H1 (cell line): Measurements from ENCODE around the gene SLC22A31. TPM values are rescaled to one million over a fixed set of nuclear protein-coding genes. Genes with fewer than 3 reads are reported as not detected.

Experiments used
- CTCF ChIA-PET: fragments of 300-600 bp; sonication (Branson Sonifier 250); formaldehyde crosslinking; loops from one replicate; lab custom pipeline; 2021; ENCODE audit not compliant: partially characterized antibody; lab: Charles Lee
- POLR2A ChIA-PET: fragments of 300-600 bp; sonication (Branson Sonifier 250); formaldehyde crosslinking; loops from one replicate; lab custom pipeline; 2021; ENCODE audit warnings: inconsistent platforms; ENCODE audit not compliant: partially characterized antibody; lab: Charles Lee
- DNase-seq, 2 experiments: peaks; one replicate each; pipeline versions ENCODE4 v3.0.0 to v3.0.0-alpha.2; 2010 to 2022; ENCODE audit warnings: low spot score in 2 of 2, low read depth in 1 of 2, mixed read lengths in 1 of 2
- FAIRE-seq: peaks from 2 replicates; lab custom pipeline; 2011; peaks lifted over from hg19 to GRCh38; lab: Jason Lieb, UNC
- H2AFZ ChIP-seq: 2 replicates; pipeline ENCODE4 v1.8.1; 2012; ENCODE audit warnings: low read length, inconsistent platforms
- H2AK5ac ChIP-seq: 2 replicates; pipeline ENCODE4 v1.6.1; 2013; ENCODE audit warnings: low read depth, low read length
- H2BK120ac ChIP-seq: replicated peaks from 2 replicates; pipeline ENCODE3; 2013; ENCODE audit warnings: low read depth, low read length, inconsistent platforms
- H2BK12ac ChIP-seq: 2 replicates; pipeline ENCODE4 v1.6.1; 2013; ENCODE audit warnings: low read depth, low read length
- H2BK15ac ChIP-seq: 2 replicates; pipeline ENCODE4 v1.6.1; 2013; ENCODE audit warnings: low read length
- H2BK20ac ChIP-seq: 2 replicates; pipeline ENCODE4 v1.6.1; 2013; ENCODE audit warnings: low read length
- H2BK5ac ChIP-seq: 2 replicates; pipeline ENCODE4 v1.6.1; 2013; ENCODE audit warnings: low read depth, low read length
- H3K14ac ChIP-seq: 2 replicates; pipeline ENCODE4 v1.6.1; 2013; ENCODE audit warnings: inconsistent platforms; ENCODE audit not compliant: insufficient read length
- H3K18ac ChIP-seq: 2 replicates; pipeline ENCODE4 v1.6.1; 2013; ENCODE audit warnings: low read length; ENCODE audit errors: extremely low read depth
- H3K23ac ChIP-seq: 2 replicates; pipeline ENCODE4 v1.6.1; 2013; ENCODE audit warnings: inconsistent platforms; ENCODE audit not compliant: insufficient read length
- H3K23me2 ChIP-seq: 2 replicates; pipeline ENCODE4 v1.6.1; 2013; ENCODE audit warnings: low read depth, low read length
- H3K27ac ChIP-seq: 2 replicates; pipeline ENCODE4 v1.6.1; 2011; ENCODE audit warnings: low read depth, low read length, inconsistent platforms
- H3K27me3 ChIP-seq, 4 experiments: replicated peaks in 1 of 4; 1 replicate in 1 of 4; 2 replicates in 3 of 4; pipeline versions ENCODE4 v1.6.1 to v1.8.1; 2011 to 2013; ENCODE audit warnings: low read length in 3 of 4, mild to moderate bottlenecking in 3 of 4, inconsistent platforms in 2 of 4, mixed read lengths in 2 of 4, moderate library complexity in 1 of 4; ENCODE audit not compliant: control insufficient read depth in 3 of 4, insufficient read depth in 3 of 4; ENCODE audit errors: extremely low read depth in 1 of 4
- H3K36me3 ChIP-seq, 4 experiments: 2 replicates each; pipeline versions ENCODE4 v1.6.1 to v1.8.1; 2011 to 2013; ENCODE audit warnings: mild to moderate bottlenecking in 4 of 4, low read length in 3 of 4, moderate library complexity in 2 of 4, control low read depth in 1 of 4, inconsistent platforms in 1 of 4; ENCODE audit not compliant: insufficient read depth in 4 of 4, control insufficient read depth in 2 of 4
- H3K4ac ChIP-seq: replicated peaks from 2 replicates; pipeline ENCODE3; 2013; ENCODE audit warnings: low read length, low read depth, mixed read lengths, inconsistent platforms; ENCODE audit not compliant: insufficient read length
- H3K4me1 ChIP-seq, 4 experiments: replicated peaks in 1 of 4; 1 replicate in 1 of 4; 2 replicates in 3 of 4; pipeline versions ENCODE4 v1.6.1 to v1.8.1; 2011 to 2013; ENCODE audit warnings: low read length in 3 of 4, inconsistent platforms in 2 of 4, mixed read lengths in 1 of 4; ENCODE audit not compliant: insufficient read depth in 4 of 4, control insufficient read depth in 3 of 4
- H3K4me2 ChIP-seq, 2 experiments: 2 replicates each; pipeline versions ENCODE4 v1.6.1 to v1.8.1; 2011 to 2013; ENCODE audit warnings: low read depth in 2 of 2, low read length in 2 of 2, control low read depth in 1 of 2, inconsistent platforms in 1 of 2, mild to moderate bottlenecking in 1 of 2; ENCODE audit not compliant: insufficient read depth in 1 of 2
- H3K4me3 ChIP-seq, 4 experiments: fragments of 200-600, 300-600 bp in 1 of 4; sonication (generic), shearing (Covaris generic), sonication (Bioruptor Twin) in 1 of 4; 2 replicates each; pipeline versions ENCODE4 v1.5.1 to v1.8.1; 2011 to 2016; ENCODE audit warnings: low read length in 4 of 4, low read depth in 3 of 4, control low read depth in 2 of 4, inconsistent platforms in 2 of 4, mild to moderate bottlenecking in 2 of 4, mixed read lengths in 1 of 4, moderate library complexity in 1 of 4; ENCODE audit not compliant: insufficient read depth in 2 of 4; ENCODE audit errors: extremely low read depth in 1 of 4
- H3K56ac ChIP-seq: replicated peaks from 2 replicates; pipeline ENCODE3; 2013; ENCODE audit warnings: low read depth, mild to moderate bottlenecking, mixed read lengths, low read length, inconsistent platforms; ENCODE audit not compliant: insufficient read length
- H3K79me1 ChIP-seq: 2 replicates; pipeline ENCODE4 v1.6.1; 2013; ENCODE audit warnings: low read depth, low read length, control low read depth
- H3K79me2 ChIP-seq, 2 experiments: 2 replicates each; pipeline versions ENCODE4 v1.6.1 to v1.8.1; 2012 to 2013; ENCODE audit warnings: low read length in 2 of 2, mild to moderate bottlenecking in 2 of 2, inconsistent platforms in 1 of 2; ENCODE audit not compliant: insufficient read depth in 2 of 2, control insufficient read depth in 1 of 2
- H3K9ac ChIP-seq, 4 experiments: replicated peaks in 1 of 4; 1 replicate in 1 of 4; 2 replicates in 3 of 4; pipeline versions ENCODE4 v1.6.1 to v1.8.1; 2011 to 2013; ENCODE audit warnings: low read depth in 3 of 4, low read length in 3 of 4, control low read depth in 2 of 4, mild to moderate bottlenecking in 2 of 4, moderate library complexity in 2 of 4, inconsistent platforms in 1 of 4; ENCODE audit errors: extremely low read depth in 1 of 4
- H3K9me3 ChIP-seq, 2 experiments: 2 replicates each; pipeline versions ENCODE4 v1.6.1 to v1.8.1; 2012 to 2013; ENCODE audit warnings: mild to moderate bottlenecking in 2 of 2, moderate library complexity in 2 of 2, control low read depth in 1 of 2, inconsistent platforms in 1 of 2, low read depth in 1 of 2, low read length in 1 of 2, mixed read lengths in 1 of 2; ENCODE audit not compliant: insufficient read depth in 2 of 2
- H4K20me1 ChIP-seq, 2 experiments: replicated peaks in 1 of 2; 2 replicates each; pipeline versions ENCODE3 to v1.8.1; 2011 to 2013; ENCODE audit warnings: inconsistent platforms in 2 of 2, low read length in 2 of 2, mild to moderate bottlenecking in 1 of 2; ENCODE audit not compliant: insufficient read depth in 2 of 2, control insufficient read depth in 1 of 2
- H4K5ac ChIP-seq: 2 replicates; pipeline ENCODE4 v1.6.1; 2013; ENCODE audit warnings: low read length, low read depth, mixed read lengths, inconsistent platforms; ENCODE audit not compliant: insufficient read length
- H4K8ac ChIP-seq: 2 replicates; pipeline ENCODE4 v1.8.0; 2013; ENCODE audit warnings: mild to moderate bottlenecking, moderate library complexity, low read length, inconsistent platforms; ENCODE audit not compliant: insufficient read depth; ENCODE audit errors: extremely low read depth
- H4K91ac ChIP-seq: replicated peaks from 2 replicates; pipeline ENCODE3; 2013; ENCODE audit warnings: low read length, mixed read lengths, inconsistent platforms; ENCODE audit not compliant: insufficient read length
- CHD1 ChIP-seq: IDR thresholded peaks from 2 replicates; pipeline ENCODE4 v1.6.1; 2012; ENCODE audit warnings: low read depth, low read length, improper control_type of control experiment
- CREB1 ChIP-seq: IDR thresholded peaks from 2 replicates; pipeline ENCODE4 v1.6.1; 2012; ENCODE audit warnings: inconsistent platforms
- CTBP2 ChIP-seq: IDR thresholded peaks from 2 replicates; pipeline ENCODE4 v1.7.0; 2011; ENCODE audit warnings: borderline replicate concordance, mild to moderate bottlenecking, moderate library complexity, mixed read lengths, low read length; ENCODE audit not compliant: insufficient read depth, insufficient read length
- JUN ChIP-seq: IDR thresholded peaks from 2 replicates; pipeline ENCODE4 v1.6.1; 2011; ENCODE audit warnings: low read depth, mild to moderate bottlenecking, improper control_type of control experiment, low read length
- NRF1 ChIP-seq: IDR thresholded peaks from 2 replicates; pipeline ENCODE4 v1.6.1; 2011; ENCODE audit warnings: mild to moderate bottlenecking, low read depth, low read length, improper control_type of control experiment
- PHF8 ChIP-seq: fragments of 200-600 bp; sonication (generic); conservative IDR thresholded peaks from 2 replicates; pipeline ENCODE4 v1.7.1; 2012; ENCODE audit warnings: low read depth, mild to moderate bottlenecking, inconsistent platforms, low read length, moderate library complexity
- POLR2A ChIP-seq, 2 experiments: IDR thresholded peaks; 1 replicate in 1 of 2; 2 replicates in 1 of 2; pipeline ENCODE4 v1.6.1; 2011; ENCODE audit warnings: low read depth in 2 of 2, low read length in 2 of 2, mild to moderate bottlenecking in 2 of 2; ENCODE audit errors: control extremely low read depth in 1 of 2
- TEAD4 ChIP-seq: IDR thresholded peaks from 2 replicates; pipeline ENCODE4 v1.6.1; 2012; ENCODE audit warnings: low read depth, low read length, inconsistent platforms, mixed read lengths
- WGBS, 2 experiments: shearing (Covaris generic) in 1 of 2; methylation state at CpG; one replicate each; pipeline versions ENCODE4 v1.1.6 to v1.1.7; 2013 to 2015; ENCODE audit warnings: low lambda C conversion rate in 2 of 2, mixed read lengths in 2 of 2, inconsistent platforms in 1 of 2, low coverage in 1 of 2, missing lambda C conversion rate in 1 of 2; ENCODE audit not compliant: insufficient replicate concordance in 2 of 2, insufficient coverage in 1 of 2, insufficient read length in 1 of 2; ENCODE audit errors: extremely low coverage in 1 of 2, missing lambda C conversion rate in 1 of 2; 5-methylcytosine and 5-hydroxymethylcytosine counted together
- polyA plus RNA-seq, 7 experiments: library from polyadenylated mRNA; depleted of rRNA in 3 of 7; stranded (reverse) in 5 of 7; unstranded in 2 of 7; fragments of >200 nt in 5 of 7; fragments of 200-250 nt in 2 of 7; gene quantifications; 1 replicate in 5 of 7; 2 replicates in 1 of 7; 4 replicates in 1 of 7; pipeline versions ENCODE4 v1.2.1 to v1.2.3, GENCODE V29; 2011 to 2013; ENCODE audit warnings: missing spikeins in 2 of 7, mixed read lengths in 2 of 7
- total RNA-seq: library from RNA; stranded (reverse); fragmentation: NEBNext Ultra II Directional; extraction: Animal tissue kit (Norgen Biotek cat#: 25700); gene quantifications from 2 replicates; pipeline ENCODE4 v1.2.1, GENCODE V29; 2021
- TF ChIP-seq, protein P1 (sequence below), 3 experiments: IDR thresholded peaks; 1 replicate in 2 of 3; 2 replicates in 1 of 3; pipeline versions ENCODE4 v1.5.1 to v1.6.1; 2011; ENCODE audit warnings: low read length in 3 of 3, mild to moderate bottlenecking in 3 of 3, inconsistent platforms in 2 of 3, low read depth in 1 of 3, moderate library complexity in 1 of 3; ENCODE audit not compliant: insufficient read depth in 1 of 3; ENCODE audit errors: control extremely low read depth in 1 of 3
- TF ChIP-seq, protein P2 (sequence below): IDR thresholded peaks from 2 replicates; pipeline ENCODE4 v1.6.1; 2012; ENCODE audit warnings: inconsistent platforms
- TF ChIP-seq, protein P3 (sequence below): IDR thresholded peaks from 2 replicates; pipeline ENCODE4 v1.6.1; 2012; ENCODE audit warnings: inconsistent platforms

The SLC22A31 gene
- total and polyA plus RNA-seq, 2 of the 8 experiments (the other 6 are each of a cell fraction or from before 2014, with no cell fraction given) = 7.7 to 10.6 TPM

DNA sequence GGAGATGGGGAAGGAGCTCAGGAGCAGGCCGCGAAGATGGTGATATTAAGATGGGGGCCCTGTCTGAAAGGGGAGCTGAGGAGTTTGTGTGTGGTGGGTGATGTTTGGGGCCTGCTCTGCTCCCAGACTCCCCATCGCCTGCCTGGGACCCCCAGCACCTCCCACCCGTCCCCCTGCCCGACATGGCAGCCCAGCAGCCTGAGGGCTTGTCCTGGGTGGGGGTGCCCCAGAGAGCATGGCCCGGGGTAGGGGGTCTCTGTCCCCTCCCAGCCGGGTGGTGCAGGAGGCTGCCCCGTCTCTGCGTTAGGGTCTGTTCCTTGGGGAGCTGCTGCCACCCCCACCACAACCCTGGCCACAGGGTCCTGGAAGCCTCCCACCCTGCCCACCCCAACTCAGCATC lies 23.6 kb downstream of the SLC22A31 start:
- H3K4me3 ChIP-seq = no peak overlapping the region
- no peak overlapping the region for H4K5ac ChIP-seq
- WGBS, 2 experiments = 95% methylated on average over 4 of the region's 9 CpGs; no CpG with 5 or more reads in 1 of the 2 experiments
- H3K36me3 ChIP-seq = no peaks in the 10 kb centered on the region
- H4K20me1 ChIP-seq = peaks cover 0 to under 1% of the 10 kb centered on the region in 2 experiments
- peaks cover 0 to 16% (median 10%) of the 10 kb centered on the region in 4 experiments; a peak in 6 of 7 replicates for H3K4me1 ChIP-seq
- H3K9me3 ChIP-seq = no peaks in the 10 kb centered on the region
- no peak overlapping the region for H4K8ac ChIP-seq
- FAIRE-seq (no peak), DNase-seq (no peak)
- no peak overlapping the region for H2AFZ ChIP-seq
- no peaks in the 10 kb centered on the region for H3K79me2 ChIP-seq
- no peak overlapping the region for H2BK120ac ChIP-seq
- no peak overlapping the region for H2BK12ac ChIP-seq
- no peak overlapping the region for H3K14ac ChIP-seq
- H3K27me3 ChIP-seq = peaks cover 0 to 4% (median under 1%) of the 10 kb centered on the region in 4 experiments; a peak in 3 of 7 replicates
- H3K18ac ChIP-seq = no peak overlapping the region
- H3K23ac ChIP-seq = no peak overlapping the region
- H3K23me2 ChIP-seq = no peaks in the 10 kb centered on the region; the same call in 1 of the 2 replicates
- no peak overlapping the region for H2BK5ac ChIP-seq
- H3K56ac ChIP-seq = no peak overlapping the region
- H3K79me1 ChIP-seq = no peaks in the 10 kb centered on the region
- no peak overlapping the region for H3K4me2 ChIP-seq
- H2BK20ac ChIP-seq = no peak overlapping the region
- CTCF ChIA-PET = interaction anchor here (1.2 to 3.0 kb wide), 4 partner anchors 9 to 41 kb away, joined by 4 to 11 read pairs (median 4); partner anchors contain the start of genes SLC22A31 and ZNF778
- H2BK15ac ChIP-seq = no peak overlapping the region
- H3K9ac ChIP-seq = no peak overlapping the region
- POLR2A ChIA-PET = interaction anchor here (0.6 to 1.4 kb wide), 4 partner anchors 11 to 394 kb away, joined by 3 to 5 read pairs (median 3); no protein-coding TSS in a partner anchor
- H3K27ac ChIP-seq = no peak overlapping the region
- no peak overlapping the region for H3K4ac ChIP-seq
- no peak overlapping the region for H4K91ac ChIP-seq
- no peak overlapping the region for H2AK5ac ChIP-seq
- TF ChIP-seq, protein P1, sequence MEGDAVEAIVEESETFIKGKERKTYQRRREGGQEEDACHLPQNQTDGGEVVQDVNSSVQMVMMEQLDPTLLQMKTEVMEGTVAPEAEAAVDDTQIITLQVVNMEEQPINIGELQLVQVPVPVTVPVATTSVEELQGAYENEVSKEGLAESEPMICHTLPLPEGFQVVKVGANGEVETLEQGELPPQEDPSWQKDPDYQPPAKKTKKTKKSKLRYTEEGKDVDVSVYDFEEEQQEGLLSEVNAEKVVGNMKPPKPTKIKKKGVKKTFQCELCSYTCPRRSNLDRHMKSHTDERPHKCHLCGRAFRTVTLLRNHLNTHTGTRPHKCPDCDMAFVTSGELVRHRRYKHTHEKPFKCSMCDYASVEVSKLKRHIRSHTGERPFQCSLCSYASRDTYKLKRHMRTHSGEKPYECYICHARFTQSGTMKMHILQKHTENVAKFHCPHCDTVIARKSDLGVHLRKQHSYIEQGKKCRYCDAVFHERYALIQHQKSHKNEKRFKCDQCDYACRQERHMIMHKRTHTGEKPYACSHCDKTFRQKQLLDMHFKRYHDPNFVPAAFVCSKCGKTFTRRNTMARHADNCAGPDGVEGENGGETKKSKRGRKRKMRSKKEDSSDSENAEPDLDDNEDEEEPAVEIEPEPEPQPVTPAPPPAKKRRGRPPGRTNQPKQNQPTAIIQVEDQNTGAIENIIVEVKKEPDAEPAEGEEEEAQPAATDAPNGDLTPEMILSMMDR (IDR thresholded peaks at IDR 0.05; ENCODE audit: control extremely low read depth in 1 of 3, insufficient read depth in 1 of 3, low read depth in 1 of 3, low read length in 3 of 3) = no peak
- TF ChIP-seq CHD1 (no peak), CREB1 (no peak), PHF8 (no peak), NRF1 (no peak), CTBP2 (no peak), TEAD4 (no peak), JUN (no peak), POLR2A (IDR thresholded peaks at IDR 0.05; ENCODE audit: control extremely low read depth in 1 of 2, low read depth in 2 of 2, low read length in 2 of 2) (no peak)
- TF ChIP-seq, protein P2, sequence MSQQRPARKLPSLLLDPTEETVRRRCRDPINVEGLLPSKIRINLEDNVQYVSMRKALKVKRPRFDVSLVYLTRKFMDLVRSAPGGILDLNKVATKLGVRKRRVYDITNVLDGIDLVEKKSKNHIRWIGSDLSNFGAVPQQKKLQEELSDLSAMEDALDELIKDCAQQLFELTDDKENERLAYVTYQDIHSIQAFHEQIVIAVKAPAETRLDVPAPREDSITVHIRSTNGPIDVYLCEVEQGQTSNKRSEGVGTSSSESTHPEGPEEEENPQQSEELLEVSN = no peak
- TF ChIP-seq, protein P3, sequence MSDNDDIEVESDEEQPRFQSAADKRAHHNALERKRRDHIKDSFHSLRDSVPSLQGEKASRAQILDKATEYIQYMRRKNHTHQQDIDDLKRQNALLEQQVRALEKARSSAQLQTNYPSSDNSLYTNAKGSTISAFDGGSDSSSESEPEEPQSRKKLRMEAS = no peak
